GM18520 (cell line): ENCODE results near the gene RGS6.
A peak's percentile ranks its signal among the peaks of the same experiment; 100 is the strongest.

ENCODE experiments used
- ATAC-seq: cut with Tn5 transposase; IDR thresholded peaks from one replicate; pipeline ENCODE4 v1.9.1; 2021; ENCODE audit not compliant: unreplicated experiment

Gene RGS6

GRCh38 chr14:72485695-72486094, 553.5 kb downstream of the RGS6 start:
- no peak for ATAC-seq

GRCh38 chr14:72488514-72488913, 556.3 kb downstream of the RGS6 start:
- no peak for ATAC-seq

GRCh38 chr14:72492196-72492595, 560.0 kb downstream of the RGS6 start:
- no peak for ATAC-seq

- ATAC-seq, result no peak
Measured at GRCh38 chr14:72495668-72496067, 563.4 kb downstream of the RGS6 start.

- ATAC-seq, result no peak
Measured at GRCh38 chr14:72498646-72499045, 566.4 kb downstream of the RGS6 start.

- no peak for ATAC-seq
Measured at GRCh38 chr14:72499746-72500145, 567.5 kb downstream of the RGS6 start.

- no peak for ATAC-seq
Measured at GRCh38 chr14:72500234-72500838, 568.1 kb downstream of the RGS6 start.

GRCh38 chr14:72501439-72501838, 569.2 kb downstream of the RGS6 start:
- ATAC-seq, result no peak

GRCh38 chr14:72503271-72503670, 571.0 kb downstream of the RGS6 start:
- ATAC-seq, result no peak

- ATAC-seq, result no peak
Measured at GRCh38 chr14:72503696-72504368, 571.6 kb downstream of the RGS6 start.

GRCh38 chr14:72510566-72510965, 578.3 kb downstream of the RGS6 start:
- no peak for ATAC-seq

- ATAC-seq, result no peak
Measured at GRCh38 chr14:72512281-72512680, 580.1 kb downstream of the RGS6 start.

- no peak for ATAC-seq
Measured at GRCh38 chr14:72512925-72513324, 580.7 kb downstream of the RGS6 start.

GRCh38 chr14:72513346-72513745, 581.1 kb downstream of the RGS6 start:
- no peak for ATAC-seq

- no peak for ATAC-seq
Measured at GRCh38 chr14:72513965-72514659, 581.9 kb downstream of the RGS6 start.

- ATAC-seq, result no peak
Measured at GRCh38 chr14:72514660-72515025, 582.4 kb downstream of the RGS6 start.

- ATAC-seq, result no peak
Measured at GRCh38 chr14:72515779-72516770, 583.8 kb downstream of the RGS6 start.

GRCh38 chr14:72516936-72517700, 584.9 kb downstream of the RGS6 start:
- no peak for ATAC-seq

GRCh38 chr14:72517736-72518135, 585.5 kb downstream of the RGS6 start:
- ATAC-seq, result no peak

GRCh38 chr14:72518809-72519377, 586.7 kb downstream of the RGS6 start:
- ATAC-seq, result peak; percentile 40
